ENCODE measurements around the gene KHDC1L.
"Not testable (repeated sequence)": the region's sequence is repeated elsewhere in the genome, so short reads cannot be mapped to it uniquely, and the experiment has no call there.

Gene KHDC1L

GRCh38 chr6:73207221-73207837 lies 18.0 kb downstream of the KHDC1L start:
- no peak for DNase-seq (ENCODE audit: low read depth in 2 of 3, low spot score in 2 of 3)

GRCh38 chr6:73204252-73204651 lies 21.0 kb downstream of the KHDC1L start:
- no peak for DNase-seq (ENCODE audit: low read depth in 2 of 3, low spot score in 2 of 3)

DNA sequence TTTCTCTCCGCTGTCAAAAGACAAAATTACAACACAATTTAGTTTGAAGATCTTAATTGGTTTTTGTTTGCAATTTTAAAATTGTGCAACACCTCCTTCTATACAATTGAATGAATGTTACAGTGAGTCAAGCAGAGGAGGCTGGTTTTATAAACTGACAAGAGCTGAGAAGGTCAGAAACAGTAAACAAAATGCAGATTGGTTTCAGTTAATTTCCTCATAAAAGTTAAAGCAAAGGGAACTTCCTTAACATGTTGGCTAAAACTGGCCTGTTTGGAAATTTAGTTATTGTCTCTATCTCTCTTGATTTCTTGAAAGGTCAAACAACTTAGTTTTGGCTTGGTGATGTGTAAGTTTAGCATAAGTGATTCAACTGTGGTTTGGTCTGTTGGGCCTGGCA lies 22.2 kb downstream of the KHDC1L start:
- DNase-seq (ENCODE audit: low read depth in 2 of 3, low spot score in 2 of 3) = no peak

GRCh38 chr6:73200735-73201134 lies 24.6 kb downstream of the KHDC1L start:
- DNase-seq (ENCODE audit: low read depth in 2 of 3, low spot score in 2 of 3) = no peak

DNA sequence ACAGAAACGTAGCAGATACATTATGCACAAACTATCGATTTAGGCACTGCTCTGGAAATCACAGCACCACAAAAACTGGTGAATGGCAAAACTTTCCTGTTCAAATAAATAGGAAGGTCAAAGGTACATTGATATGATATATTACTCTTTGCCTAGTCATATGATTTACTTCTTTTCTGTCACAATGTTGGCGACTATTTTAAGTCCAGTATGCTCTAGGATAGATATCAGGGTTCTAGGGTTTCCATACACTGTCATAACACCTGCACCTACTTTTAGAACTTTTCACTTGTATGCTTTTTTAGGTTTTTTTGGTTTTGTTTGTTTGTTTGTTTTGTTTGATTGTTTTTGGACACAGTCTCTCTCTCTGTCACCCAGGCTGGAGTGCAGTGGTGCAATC lies 25.0 kb downstream of the KHDC1L start:
- no peak for DNase-seq (ENCODE audit: low read depth in 2 of 3, low spot score in 2 of 3)

DNA sequence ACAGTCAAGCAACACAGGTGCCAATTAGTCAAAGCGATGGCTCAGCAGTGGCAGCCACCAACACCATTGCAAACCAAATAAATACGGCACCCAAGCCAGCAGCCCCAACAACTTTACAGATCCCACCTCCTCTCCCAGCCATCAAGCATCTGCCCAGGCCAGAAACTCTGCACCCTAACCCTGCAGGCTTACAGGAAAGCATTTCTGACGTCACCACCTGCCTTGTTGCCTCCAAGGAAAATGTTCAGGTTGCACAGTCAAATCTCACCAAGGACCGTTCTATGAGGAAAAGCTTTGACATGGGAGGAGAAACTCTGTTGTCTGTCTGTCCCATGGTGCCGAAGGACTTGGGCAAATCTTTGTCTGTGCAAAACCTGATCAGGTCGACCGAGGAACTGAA lies 30.6 kb downstream of the KHDC1L start:
- DNase-seq (ENCODE audit: low read depth in 2 of 3, low spot score in 2 of 3) = no peak

DNA sequence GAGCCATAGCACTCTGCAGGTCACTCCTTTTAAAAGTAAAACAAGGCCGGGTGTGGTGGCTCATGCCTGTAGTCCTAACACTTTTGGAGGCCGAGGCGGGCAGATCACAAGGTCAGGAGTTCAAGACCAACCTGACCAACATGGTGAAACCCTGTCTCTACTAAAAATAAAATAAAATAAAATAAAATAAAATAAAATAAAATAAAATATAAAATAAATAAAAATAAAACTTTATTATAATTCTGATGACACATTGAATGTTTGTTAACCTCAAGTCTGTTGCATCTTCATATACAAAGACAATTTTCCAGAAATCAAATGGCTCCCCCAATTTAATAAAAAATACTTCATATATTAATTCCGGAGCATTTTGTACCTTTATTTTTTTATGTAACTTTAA lies 32.0 kb downstream of the KHDC1L start:
- DNase-seq (ENCODE audit: low read depth in 2 of 3, low spot score in 2 of 3) = not testable (repeated sequence)

DNA sequence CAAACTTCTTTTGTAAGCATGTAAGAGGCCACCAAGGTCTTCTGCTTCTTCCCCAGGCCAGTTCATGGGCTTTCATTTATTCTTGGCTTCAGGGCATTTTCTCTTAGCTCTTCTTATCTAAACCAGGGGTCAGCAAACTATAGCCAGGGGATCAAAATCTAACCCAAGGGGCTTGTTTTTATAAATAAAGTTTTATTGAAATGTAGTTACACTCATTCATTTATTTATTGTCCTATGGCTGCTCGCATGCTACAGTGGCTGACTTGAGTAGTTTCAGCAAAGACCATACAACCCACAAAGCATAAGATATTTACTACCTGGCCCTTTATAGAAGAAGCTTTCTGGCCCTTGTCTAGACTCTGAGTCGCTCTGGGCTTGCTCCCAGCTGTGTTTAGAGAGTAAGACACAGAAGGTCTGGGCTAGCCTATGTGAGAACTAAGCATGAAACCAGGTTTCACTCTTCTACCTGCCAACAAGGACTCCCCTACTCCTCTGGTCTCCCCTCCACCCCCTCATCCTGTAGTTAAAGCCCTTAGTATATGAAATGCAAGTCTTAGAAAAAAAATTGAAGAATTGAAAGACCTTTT lies 43.2 kb downstream of the KHDC1L start:
- no peak for DNase-seq (ENCODE audit: low read depth in 2 of 3, low spot score in 2 of 3)

GRCh38 chr6:73180763-73181619 lies 44.3 kb downstream of the KHDC1L start:
- DNase-seq (ENCODE audit: low read depth in 2 of 3, low spot score in 2 of 3) = no peak

DNA sequence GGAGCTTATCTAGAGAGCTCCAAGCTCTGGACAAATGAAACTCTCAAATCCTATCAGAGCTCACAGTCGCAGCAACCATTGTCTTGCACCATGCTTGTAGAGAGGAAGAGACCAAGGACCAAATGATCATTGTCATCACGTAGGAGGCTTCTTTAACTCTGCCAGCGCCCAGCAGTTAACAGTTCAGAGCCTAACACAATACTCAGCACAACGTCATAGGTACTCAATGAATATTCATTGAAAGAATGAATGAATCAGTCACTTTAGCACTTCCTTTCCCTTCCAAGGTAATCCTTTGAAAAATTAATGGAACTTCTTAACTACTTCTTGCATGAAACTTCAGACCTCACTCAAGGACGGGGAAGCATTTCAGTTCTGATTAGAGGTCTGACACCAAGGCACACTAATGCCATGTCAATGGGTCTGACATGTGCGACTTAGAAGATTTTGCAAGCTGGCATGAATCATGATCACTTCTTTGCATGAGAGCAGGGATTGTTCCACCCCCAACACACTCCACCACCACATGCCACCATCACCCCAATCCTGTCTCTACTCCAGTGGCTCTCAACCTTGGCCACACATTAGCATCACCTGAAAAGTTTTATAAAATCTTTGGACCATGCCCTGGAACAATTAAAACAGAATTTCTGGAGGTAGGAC lies 45.1 kb downstream of the KHDC1L start:
- DNase-seq (ENCODE audit: low read depth in 2 of 3, low spot score in 2 of 3) = no peak

DNA sequence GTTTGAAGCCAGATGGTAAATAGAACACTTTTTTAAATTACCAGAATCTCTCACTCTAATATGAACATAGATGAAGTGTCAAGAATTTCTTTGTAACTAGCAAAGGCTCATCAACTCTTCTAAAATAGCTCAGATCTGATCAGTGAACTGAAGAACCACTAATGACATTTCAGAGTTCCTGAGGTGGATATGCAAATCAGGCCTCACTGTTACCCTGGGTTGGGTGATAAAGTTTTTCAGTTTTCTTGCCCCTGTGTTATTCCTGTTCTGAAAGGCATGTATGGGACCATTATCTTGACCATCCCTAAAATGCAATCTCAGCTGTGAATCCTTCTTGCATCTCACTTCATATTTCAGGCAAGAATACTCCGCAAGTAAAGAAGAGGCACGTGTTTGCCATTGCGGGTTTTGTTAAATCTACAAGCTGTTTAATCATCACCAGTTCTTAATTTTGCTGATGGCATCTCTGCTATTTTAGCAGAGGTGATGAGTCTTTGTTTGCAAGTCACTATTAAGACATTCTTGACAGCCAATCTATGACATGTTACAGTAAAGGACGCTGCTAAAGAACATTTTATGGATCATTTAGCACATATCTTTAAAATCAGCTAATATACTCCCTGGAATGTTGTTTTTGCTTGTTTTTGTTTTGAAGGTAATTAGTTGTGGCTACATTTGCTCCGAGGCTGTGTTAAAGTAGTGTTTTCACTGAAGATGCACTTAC lies 47.9 kb downstream of the KHDC1L start:
- no peak for DNase-seq (ENCODE audit: low read depth in 2 of 3, low spot score in 2 of 3)

GRCh38 chr6:73176057-73176456 lies 49.2 kb downstream of the KHDC1L start:
- DNase-seq (ENCODE audit: low read depth in 2 of 3, low spot score in 2 of 3) = no peak

GRCh38 chr6:73174646-73175045 lies 50.6 kb downstream of the KHDC1L start:
- DNase-seq (ENCODE audit: low read depth in 2 of 3, low spot score in 2 of 3) = no peak
